Osteoblast (primary cell): ENCODE measurements around the gene PTGDS. TPM values are rescaled to one million over a fixed set of nuclear protein-coding genes. Genes with fewer than 3 reads are reported as not detected.

ENCODE experiments used
- DNase-seq: peaks from one replicate; pipeline ENCODE4 v3.0.0; 2011; ENCODE audit warnings: low spot score, mixed read lengths; ENCODE audit not compliant: insufficient read length; ENCODE audit errors: missing footprints
- H2AFZ ChIP-seq: 2 replicates; pipeline ENCODE4 v1.6.0; 2011; ENCODE audit warnings: mild to moderate bottlenecking, low read length
- H3K27ac ChIP-seq: 2 replicates; pipeline ENCODE4 v1.5.1; 2011; ENCODE audit warnings: mild to moderate bottlenecking, low read depth, low read length, moderate library complexity
- H3K27me3 ChIP-seq: 2 replicates; pipeline ENCODE4 v1.6.0; 2012; ENCODE audit warnings: mild to moderate bottlenecking, control low read depth, inconsistent platforms, low read length, moderate library complexity; ENCODE audit not compliant: insufficient read depth
- H3K36me3 ChIP-seq: 2 replicates; pipeline ENCODE4 v1.5.1; 2011; ENCODE audit warnings: mild to moderate bottlenecking, low read length, control low read depth, moderate library complexity; ENCODE audit not compliant: insufficient read depth
- H3K4me1 ChIP-seq: 2 replicates; pipeline ENCODE4 v1.5.1; 2011; ENCODE audit warnings: mild to moderate bottlenecking, low read length, control low read depth, moderate library complexity; ENCODE audit not compliant: insufficient read depth
- H3K4me2 ChIP-seq: 2 replicates; pipeline ENCODE4 v1.6.0; 2011; ENCODE audit warnings: mild to moderate bottlenecking, low read length; ENCODE audit not compliant: insufficient read depth
- H3K4me3 ChIP-seq: fragments of 200-600 bp; sonication (generic); 3 replicates; pipeline ENCODE4 v1.5.1; 2012; ENCODE audit warnings: mild to moderate bottlenecking, low read length, inconsistent platforms; ENCODE audit not compliant: insufficient read depth
- H3K79me2 ChIP-seq: 2 replicates; pipeline ENCODE4 v1.6.0; 2012; ENCODE audit warnings: mild to moderate bottlenecking, low read length, control low read depth, inconsistent platforms; ENCODE audit not compliant: insufficient read depth
- H3K9me3 ChIP-seq: 2 replicates; pipeline ENCODE4 v1.5.1; 2011; ENCODE audit warnings: low read depth, low read length, control low read depth
- H4K20me1 ChIP-seq: 2 replicates; pipeline ENCODE4 v1.6.0; 2012; ENCODE audit warnings: mild to moderate bottlenecking, low read length, control low read depth; ENCODE audit not compliant: insufficient read depth
- CTCF ChIP-seq: IDR thresholded peaks from 2 replicates; pipeline ENCODE4 v1.5.1; 2011; ENCODE audit warnings: mild to moderate bottlenecking, low read depth, low read length, moderate library complexity; ENCODE audit errors: extremely low read depth
- total RNA-seq: library from RNA; depleted of rRNA; stranded (reverse); fragments of >200 nt; gene quantifications from 2 replicates; pipeline ENCODE4 v1.2.3, GENCODE V29; 2012

The PTGDS gene
- total RNA-seq, 1 donor: 57.9 TPM

GRCh38 chr9:137022662-137023008 lies 45.3 kb downstream of the PTGDS start:
- no peak overlapping the region for H2AFZ ChIP-seq
- peaks cover 11% of the 10 kb centered on the region for H4K20me1 ChIP-seq
- H3K4me3 ChIP-seq: no peak overlapping the region
- no peak overlapping the region for H3K27ac ChIP-seq
- no peak overlapping the region for H3K4me2 ChIP-seq
- no peaks in the 10 kb centered on the region for H3K9me3 ChIP-seq
- DNase-seq: no peak
- H3K36me3 ChIP-seq: no peaks in the 10 kb centered on the region
- H3K4me1 ChIP-seq: peaks cover 6% of the 10 kb centered on the region
- TF ChIP-seq CTCF: no peak
- H3K79me2 ChIP-seq: no peaks in the 10 kb centered on the region
- H3K27me3 ChIP-seq: no peaks in the 10 kb centered on the region

- H3K9me3 ChIP-seq: no peaks in the 10 kb centered on the region
- DNase-seq: no peak
- no peak overlapping the region for H3K4me3 ChIP-seq
- no peak overlapping the region for H2AFZ ChIP-seq
- TF ChIP-seq CTCF: no peak
- H3K4me2 ChIP-seq: no peak overlapping the region
- no peaks in the 10 kb centered on the region for H3K79me2 ChIP-seq
- H3K27ac ChIP-seq: no peak overlapping the region
- no peaks in the 10 kb centered on the region for H3K36me3 ChIP-seq
- H3K4me1 ChIP-seq: peaks cover 6% of the 10 kb centered on the region
- no peaks in the 10 kb centered on the region for H3K27me3 ChIP-seq
- peaks cover 11% of the 10 kb centered on the region for H4K20me1 ChIP-seq
Observed at GRCh38 chr9:137023157-137023556, 45.9 kb downstream of the PTGDS start.

- H3K9me3 ChIP-seq: no peaks in the 10 kb centered on the region
- DNase-seq: no peak
- TF ChIP-seq CTCF: no peak
Observed at GRCh38 chr9:137023583-137023991, 46.3 kb downstream of the PTGDS start.

GRCh38 chr9:137025517-137025966 lies 48.2 kb downstream of the PTGDS start:
- Histone ChIP-seq H4K20me1 (peaks cover 15% of the 10 kb centered on the region), H3K9me3 (no peaks in the 10 kb centered on the region), H3K27me3 (no peaks in the 10 kb centered on the region), H3K4me1 (peaks cover 15% of the 10 kb centered on the region), H3K4me2 (no peak overlapping the region), H3K36me3 (no peaks in the 10 kb centered on the region), H2AFZ (no peak overlapping the region), H3K4me3 (no peak overlapping the region), H3K79me2 (no peaks in the 10 kb centered on the region), H3K27ac (no peak overlapping the region)
- TF ChIP-seq CTCF: no peak
- DNase-seq: no peak

More at GRCh38 chr9:137023583-137023991, 46.3 kb downstream of the PTGDS start:
- H2AFZ ChIP-seq: no peak overlapping the region
- no peaks in the 10 kb centered on the region for H3K36me3 ChIP-seq
- no peaks in the 10 kb centered on the region for H3K79me2 ChIP-seq
- no peak overlapping the region for H3K4me3 ChIP-seq
- no peak overlapping the region for H3K4me2 ChIP-seq
- H3K27ac ChIP-seq: no peak overlapping the region
- H3K4me1 ChIP-seq: peaks cover 9% of the 10 kb centered on the region
- H4K20me1 ChIP-seq: peaks cover 11% of the 10 kb centered on the region
- no peaks in the 10 kb centered on the region for H3K27me3 ChIP-seq
